Fibroblast of peridontal ligament (primary cell): Measurements from ENCODE around the gene MCRIP1.

Source experiments
- DNase-seq: peaks from one replicate; pipeline ENCODE4 v3.0.0-alpha.2; 2010; ENCODE audit errors: extremely low read depth

The MCRIP1 gene

DNA sequence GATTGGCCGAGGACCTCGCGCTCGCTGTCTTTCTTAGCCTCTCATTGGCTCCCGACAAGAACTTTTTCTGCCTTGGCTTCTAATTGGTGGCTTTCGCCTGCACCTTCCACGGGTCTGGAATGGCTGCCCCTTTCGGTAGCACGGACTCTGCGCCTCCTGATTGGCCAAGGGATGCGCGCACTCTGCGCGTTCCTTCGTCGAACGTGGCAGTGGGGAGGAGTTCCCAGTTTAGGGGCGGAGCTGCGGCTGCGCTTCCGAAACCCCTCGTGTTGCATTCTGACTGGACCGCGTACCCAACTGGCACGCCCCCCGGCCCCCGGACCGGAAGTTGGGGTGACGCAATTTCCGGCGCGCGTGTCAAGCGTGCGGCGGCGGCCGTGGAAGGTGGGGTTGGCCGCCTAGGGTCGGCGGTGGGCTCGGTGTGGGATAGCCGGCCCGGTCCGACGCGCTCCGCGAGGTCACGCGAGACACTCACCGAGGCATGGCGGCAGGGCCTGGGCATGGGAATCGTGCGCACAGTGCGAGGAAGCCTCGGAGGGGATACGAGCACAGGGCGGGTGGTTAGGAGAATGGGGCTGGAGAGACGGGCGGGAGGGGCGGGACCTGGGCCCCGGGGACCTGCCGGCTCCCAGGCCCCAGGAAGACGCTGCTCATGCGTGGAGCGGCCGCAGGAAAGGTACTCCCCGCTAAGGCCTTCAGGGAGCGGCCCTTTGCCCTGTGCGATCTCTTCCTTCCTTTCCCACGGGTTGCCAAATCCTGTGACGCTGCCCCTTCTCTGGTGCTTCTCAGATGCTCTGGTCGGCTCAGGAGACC lies 27.9 kb upstream of the MCRIP1 start:
- DNase-seq, result peak; percentile 100

DNA sequence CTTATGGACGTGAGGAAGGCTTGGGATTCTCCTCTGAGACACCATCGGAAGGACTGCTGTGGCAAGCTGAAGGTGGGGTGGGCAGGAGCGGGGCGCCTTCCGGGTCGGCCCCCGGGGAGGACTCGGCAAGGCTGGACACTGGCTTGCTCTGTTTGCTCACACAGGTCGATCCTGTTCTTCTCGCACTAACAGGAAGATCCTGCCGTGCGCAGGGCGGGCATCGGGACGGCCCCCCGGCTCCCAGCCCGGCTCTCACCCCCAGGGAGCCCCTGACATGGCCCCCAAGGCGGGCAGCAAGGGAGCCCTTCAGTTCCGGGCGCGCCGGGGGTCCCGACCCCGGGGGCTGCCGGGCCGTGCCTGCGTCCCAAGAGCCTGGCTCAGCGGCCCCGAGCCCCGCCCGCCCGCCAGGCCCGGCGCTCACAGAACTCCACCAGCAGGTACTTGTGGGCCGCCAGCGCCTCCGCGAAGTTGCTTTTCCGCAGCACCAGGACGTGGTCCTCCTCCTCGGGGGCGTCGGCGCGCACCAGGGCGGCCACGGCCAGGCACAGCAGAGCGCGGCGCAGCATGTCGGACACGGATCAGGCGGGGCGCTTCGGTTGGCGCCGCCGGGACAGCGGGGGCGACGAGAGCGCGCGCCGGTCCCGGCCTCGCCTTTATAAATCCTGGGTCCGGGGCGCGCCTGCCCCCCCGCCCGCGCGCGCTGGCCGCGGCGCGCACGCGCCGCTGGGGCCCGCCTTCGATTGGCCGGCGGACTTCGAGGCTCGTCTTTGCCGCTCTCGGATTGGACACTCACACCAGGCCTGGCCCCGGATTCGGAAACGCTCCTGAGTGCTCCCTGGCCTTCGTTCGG lies 27.0 kb upstream of the MCRIP1 start, which contains the start of gene P4HB:
P4HB (minus strand) TSS at position 630 of the 850 bp plus-strand sequence; CDS start at position 566, 64 bp downstream.
- DNase-seq, result no peak

DNA sequence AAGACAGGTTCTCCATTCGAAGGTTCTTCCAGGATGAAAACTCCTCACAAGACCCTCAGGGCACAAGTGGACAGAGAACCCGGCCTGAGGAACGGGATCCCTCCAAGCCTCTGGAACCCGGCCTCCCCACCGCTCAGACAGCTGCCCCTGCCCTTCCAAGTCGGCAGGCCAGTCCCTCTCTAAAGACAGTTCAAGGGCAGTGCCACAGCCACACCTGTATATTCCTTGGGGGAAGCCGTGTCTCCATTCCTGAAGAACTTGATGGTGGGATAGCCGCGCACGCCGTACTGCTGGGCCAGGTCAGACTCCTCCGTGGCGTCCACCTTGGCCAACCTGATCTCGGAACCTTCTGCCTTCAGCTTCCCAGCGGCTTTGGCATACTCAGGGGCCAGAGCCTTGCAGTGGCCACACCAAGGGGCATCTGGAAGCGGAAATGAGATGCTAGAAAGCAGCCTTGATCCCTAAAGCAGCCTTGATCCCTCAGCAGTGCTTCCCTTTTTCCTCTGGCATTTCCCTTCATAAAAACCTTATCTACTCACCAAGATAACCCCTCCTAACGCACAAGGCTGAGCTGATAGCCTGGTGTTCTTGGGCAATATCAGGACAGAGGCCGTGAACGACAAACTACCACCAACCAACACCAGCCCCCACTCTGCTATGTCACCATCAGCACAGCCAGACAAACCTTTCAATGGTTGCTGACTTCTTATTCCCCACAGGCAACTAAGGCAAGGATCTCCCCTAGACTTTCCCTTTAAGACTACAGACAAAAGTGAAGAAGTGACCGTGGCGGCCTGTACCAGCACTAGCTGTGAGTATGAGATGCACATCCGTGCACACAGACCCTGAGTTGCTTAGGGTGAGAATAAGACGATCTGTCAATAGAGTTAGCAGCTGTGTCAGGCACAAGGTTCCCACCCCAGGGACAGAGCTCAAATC lies 26.1 kb upstream of the MCRIP1 start:
- peak; percentile 25 for DNase-seq

- no peak for DNase-seq
Measured at GRCh38 chr17:81858170-81858966, 25.3 kb upstream of the MCRIP1 start.

DNA sequence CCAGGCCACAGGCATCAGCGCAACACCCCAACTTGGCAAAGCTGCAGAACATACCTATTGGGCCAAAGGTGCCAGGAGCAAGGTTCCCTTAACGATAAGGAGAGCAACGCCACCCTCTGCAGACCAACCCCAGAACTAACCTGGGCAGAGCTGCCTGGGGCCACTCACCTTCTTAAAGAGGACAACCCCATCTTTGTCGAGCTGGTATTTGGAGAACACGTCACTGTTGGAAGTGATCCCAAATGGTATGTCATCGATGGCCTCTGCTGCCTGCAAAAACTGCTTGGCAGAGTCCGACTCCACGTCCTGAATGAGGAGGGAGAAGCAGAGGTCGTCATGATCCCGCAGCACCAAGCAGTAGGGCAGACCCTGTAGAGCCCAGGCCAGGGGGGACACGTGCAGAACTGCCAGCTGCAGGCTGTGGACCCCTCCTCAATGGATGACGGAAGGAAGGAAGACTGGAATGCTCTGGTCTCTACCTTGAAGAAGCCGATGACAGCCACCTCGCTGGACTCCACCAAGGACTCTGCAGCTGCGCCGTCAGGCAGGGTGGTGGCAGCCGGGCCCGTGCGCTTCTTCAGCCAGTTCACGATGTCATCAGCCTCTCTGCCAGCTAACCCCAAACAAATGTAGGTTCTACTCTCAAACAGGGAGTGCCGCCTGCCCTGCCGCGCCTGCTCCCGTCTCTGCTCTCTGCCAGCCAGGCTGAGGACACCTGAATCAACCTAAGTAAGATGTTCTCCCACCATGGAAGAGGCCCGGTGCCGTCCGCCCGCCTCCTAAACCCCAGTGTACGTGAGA lies 22.1 kb upstream of the MCRIP1 start:
- no peak for DNase-seq

- no peak for DNase-seq
Measured at GRCh38 chr17:81852237-81852636, 19.1 kb upstream of the MCRIP1 start.

DNA sequence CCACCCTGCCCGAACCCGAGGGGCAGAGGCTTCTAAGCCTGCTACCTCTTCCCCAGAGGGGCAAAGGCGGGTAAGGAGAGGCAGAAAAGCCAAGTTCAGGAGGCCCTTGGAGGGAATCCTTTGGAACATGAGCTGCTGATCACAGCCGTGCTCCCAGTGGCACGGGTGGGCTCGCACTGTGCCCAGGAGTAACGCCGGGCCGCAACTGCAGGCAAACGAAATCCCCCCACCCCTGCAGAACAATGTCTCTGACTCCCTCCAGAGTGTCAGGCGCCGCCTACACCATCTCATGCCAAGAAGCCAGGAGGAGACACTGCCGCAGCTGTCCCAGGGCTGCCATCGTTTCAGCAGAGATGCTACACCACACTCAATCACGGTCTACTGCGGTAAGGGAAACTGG lies 18.3 kb upstream of the MCRIP1 start:
- no peak for DNase-seq

DNA sequence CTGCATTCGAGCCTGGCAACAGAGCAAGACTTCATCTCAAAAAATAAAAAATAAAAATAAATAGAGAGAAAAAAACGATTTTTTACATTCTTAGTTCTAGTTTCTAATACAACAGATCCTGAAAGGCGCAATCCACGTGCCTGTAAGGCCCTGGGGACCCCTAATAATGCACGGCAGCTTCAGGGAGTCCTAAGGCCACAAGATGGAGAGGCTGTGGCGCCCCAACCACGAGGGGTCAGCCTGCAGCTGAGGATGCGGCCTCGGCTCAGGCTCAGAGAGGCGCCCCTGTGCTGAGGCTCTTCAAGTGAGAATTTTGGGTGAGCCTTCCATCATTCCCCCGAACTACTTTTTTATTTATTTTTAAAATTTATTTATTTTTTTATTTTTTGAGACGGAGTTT lies 16.4 kb upstream of the MCRIP1 start:
- DNase-seq, result no peak

- no peak for DNase-seq
Measured at GRCh38 chr17:81846743-81847689, 13.9 kb upstream of the MCRIP1 start.

DNA sequence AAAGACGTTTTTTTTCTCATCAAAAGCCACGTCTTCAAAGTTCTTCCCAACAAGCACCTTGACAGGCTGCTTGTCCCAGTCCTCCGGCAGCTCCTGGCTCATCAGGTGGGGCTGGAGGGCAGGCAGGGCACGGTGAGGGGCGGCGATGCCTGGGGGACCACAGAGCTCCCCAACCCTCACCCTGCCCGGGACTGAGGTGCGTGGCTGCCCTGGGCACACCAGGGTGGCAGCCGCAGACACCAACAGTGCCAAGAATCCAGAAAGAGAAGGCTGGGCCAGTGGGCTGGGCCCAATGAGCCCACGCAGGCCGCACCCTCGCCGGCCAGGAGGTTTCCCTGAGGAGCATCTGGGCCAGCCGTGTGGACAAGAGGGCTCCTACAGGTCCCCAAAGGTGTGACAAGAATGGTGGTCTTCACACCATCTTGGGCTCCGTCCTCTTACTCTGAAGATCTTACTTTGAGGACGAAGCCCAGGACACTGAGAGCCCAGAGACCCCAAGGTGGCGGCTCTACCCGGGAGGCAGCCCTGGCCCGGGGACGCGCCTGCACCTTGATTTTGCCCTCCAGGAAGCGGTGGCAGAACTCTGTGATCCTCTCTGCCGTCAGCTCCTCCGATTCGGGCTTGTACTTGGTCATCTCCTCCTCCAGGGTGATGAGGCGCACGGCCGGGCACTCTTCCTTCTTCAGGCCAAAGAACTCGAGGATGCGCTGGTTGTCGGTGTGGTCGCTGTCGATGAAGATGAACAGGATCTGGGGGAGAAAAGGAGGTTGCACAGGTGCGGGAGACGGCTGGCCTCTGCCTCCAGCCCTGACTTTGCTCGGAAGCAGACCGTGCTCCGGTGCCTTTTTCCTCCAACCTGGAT lies 13.0 kb upstream of the MCRIP1 start:
- no peak for DNase-seq

GRCh38 chr17:81845361-81845760 lies 12.3 kb upstream of the MCRIP1 start:
- DNase-seq, result no peak

DNA sequence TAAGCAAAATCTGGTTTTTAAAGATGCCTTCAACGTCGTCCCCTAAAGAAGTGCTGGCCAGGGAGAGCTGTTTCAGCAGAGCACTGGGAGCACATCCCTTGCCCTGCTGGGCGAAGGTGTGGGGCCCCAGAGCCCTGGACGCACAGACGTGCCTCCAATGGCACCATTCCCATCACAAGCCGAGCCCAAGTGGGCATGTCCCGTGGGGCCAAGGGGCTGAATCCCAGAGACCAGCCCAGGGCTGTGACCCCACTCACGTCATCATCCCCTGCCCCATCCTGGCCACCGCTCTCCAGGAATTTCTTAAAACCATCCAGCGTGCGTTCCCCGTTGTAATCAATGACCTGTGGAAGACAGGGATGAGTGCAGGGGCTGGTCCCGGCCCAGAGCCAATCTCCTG lies 11.8 kb upstream of the MCRIP1 start:
- no peak for DNase-seq

DNA sequence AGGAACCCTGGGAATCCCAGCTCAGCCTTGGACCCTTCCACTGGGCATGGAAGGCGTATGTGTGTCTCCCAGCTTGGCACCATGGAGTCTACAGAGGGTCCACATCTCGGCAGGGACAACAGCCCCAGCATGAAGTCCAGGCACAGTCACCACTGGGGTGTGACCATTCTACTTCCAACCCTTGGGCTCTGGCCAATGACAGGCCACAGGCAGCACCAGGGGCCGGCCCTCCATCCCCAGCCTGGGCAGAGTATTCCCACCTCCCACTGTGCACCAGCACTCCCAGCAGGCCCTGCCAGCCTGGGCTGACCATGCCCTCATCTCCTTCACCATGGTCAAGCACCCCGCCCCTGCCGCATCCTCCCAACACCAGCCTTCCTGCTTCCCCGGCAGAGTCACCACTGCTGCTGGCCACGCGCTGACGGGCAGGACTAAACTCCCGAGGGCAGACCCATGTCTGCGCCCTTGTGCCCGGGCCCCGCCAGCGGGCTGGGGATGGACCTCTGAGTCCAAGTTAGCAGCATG lies 11.3 kb upstream of the MCRIP1 start:
- no peak for DNase-seq

- DNase-seq, result no peak
Measured at GRCh38 chr17:81843713-81844326, 10.7 kb upstream of the MCRIP1 start.

DNA sequence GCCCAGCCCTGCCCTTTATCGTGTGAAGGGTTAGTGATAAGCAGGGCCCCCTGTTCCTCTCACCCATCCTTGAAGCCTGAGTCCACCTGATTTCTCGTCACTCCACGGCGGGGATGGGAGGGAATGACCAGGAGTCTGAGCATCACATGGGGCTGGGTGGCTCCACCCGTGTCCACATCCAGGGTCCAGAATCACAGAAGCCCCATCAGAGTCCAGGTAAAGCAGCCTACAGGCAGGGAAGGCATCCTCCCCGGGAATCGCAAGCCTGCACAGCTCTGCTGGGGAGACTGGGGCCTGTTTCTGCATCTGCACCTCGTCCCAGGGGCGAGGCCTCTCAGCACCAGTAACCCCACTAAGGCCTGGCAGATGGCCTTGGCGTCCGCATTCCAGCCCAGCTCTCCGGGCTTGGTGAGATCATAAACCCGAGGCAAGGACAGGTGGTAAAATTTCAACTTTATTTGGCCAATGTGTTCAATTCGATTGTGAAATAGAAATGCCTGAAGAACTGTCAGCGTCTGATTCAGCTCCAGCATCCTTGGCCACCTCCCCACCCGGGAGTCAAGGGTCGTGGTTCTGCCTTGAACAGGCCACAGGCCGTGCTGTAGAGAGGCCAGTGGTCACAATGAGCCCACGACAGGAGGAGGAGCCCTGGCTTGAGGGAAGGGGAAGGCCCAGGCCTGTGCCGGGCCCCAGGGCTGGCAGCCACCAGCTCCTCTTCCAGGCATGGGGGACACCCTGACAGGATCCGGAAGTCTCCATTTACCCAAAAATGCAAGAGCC lies 9.8 kb upstream of the MCRIP1 start:
- DNase-seq, result peak; percentile 26

GRCh38 chr17:81842378-81842724 lies 9.3 kb upstream of the MCRIP1 start:
- no peak for DNase-seq

GRCh38 chr17:81841866-81842265 lies 8.8 kb upstream of the MCRIP1 start:
- no peak for DNase-seq
